HT-29 (cell line): Measurements from ENCODE around the gene DGKI. TPM values are rescaled to one million over a fixed set of nuclear protein-coding genes. Genes with fewer than 3 reads are reported as not detected.

ENCODE experiments used
- DNase-seq: peaks from one replicate; pipeline ENCODE4 v3.0.0-alpha.2; 2015; ENCODE audit warnings: low spot score
- total RNA-seq: library from RNA; depleted of rRNA; stranded (reverse); fragments of >200 nt; shearing (Covaris generic); gene quantifications from 2 replicates; pipeline ENCODE4 v1.2.3, GENCODE V29; 2014; rRNA removed

DGKI gene
- total RNA-seq, result not detected in 2 replicates

DNA sequence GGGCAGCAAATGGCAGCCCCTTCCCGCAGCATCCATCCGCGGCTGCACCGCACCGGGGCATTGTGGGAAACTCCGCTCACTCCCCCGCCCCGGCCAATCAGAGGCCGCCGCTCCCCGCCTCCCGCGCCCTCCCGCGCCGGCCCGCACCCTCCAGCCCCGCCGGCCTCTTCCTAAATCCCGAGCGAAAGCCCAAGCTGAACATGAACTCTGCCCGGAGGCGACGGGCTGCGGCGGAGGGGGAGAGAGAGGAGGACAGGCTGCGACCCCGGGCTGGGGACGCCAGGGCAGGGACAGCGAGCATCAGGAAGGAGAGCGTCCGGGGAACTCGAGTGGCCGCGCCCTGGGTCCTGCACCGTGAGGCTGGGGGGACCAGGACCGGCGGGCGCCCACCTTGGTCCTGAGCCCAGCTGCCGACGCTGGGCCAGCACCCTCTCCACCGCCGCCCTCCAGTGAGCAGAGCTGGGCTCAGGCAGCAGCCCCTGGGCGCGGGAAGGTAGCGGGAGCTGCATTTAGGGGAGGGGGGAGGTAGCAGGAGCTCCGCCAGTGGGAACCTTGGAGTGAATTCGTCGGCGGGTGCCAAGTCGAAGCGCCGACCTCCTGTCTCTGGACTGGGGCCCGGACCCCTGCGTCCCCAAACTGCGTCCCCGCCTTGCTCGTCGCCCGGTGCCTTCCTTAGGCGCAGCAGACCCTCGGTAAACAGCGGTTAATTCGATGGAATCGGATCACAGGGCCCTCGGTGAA, at the start of gene DGKI:
Gene DGKI, minus strand, starts transcription at position 148 of the 741 bp plus-strand sequence.
- no peak for DNase-seq

DNA sequence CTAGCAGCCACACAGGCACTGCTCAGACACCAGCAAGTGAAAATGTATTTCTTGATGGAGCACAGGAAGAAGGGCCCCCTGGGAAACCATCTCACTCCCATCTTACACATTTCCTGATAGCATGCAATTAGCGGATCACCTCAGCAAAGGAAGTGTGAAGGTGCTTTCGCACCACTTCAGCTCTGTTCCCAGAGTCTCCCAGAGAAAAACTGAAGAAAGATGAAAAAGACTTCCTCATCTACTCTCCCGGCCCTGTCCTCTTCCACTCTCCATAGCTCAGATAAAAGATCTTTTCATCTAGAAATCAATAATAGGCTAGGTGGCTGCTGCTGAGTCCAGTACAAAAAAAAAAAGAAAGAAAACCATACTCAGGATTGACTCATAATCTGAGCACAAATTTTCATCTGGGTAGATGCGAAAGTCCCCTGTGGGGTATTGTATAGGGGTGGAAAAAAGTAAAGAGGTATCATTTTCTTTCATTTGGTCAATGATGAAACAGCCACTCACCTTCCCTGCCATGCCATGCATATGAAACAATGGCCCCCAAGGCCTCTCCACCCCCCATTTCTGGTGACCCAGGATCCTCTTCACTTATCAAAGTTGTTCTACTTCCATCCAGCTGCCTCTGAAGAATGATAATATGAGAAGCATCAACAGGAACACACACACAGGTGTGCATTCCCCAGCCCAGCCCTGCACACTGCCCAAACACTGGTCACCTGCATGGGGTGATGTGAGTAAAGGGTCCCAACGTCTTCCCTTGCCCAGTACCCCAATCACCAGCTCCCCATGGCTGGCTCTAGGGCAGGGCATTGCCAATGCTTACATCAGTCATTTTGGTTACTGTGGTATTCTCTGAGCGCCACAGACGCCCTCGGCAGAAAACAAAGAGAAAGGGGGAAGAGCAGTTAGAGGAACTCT, 48.8 kb upstream of the DGKI start:
- no peak for DNase-seq

DNA sequence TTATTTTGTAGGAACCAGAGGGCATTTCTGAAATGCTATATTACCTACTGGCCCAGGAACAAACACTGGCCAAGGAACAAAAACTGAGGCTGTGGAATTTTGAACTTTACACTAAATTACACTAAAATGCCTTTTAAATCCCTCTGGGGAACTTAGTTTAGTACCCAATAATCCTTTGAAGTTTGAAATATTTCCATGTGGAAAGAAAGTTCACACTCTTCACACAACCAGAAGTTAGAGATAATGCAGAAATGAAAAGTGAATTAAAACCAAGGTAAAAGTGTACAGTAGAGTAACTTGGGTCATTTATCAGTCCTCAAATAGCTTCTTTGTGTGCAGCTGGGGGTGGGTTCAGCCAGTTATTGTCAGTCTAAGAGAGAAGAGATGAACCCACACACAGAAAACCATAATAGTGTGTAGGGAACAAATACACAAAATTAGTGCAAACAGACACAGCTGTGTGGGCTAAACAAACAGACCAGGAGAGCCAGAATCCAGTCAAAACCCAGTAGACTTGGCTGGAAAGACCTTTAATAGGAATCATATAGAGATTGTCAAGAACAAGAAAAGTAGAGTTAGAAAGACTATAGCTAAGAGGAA, 46.5 kb upstream of the DGKI start:
- no peak for DNase-seq

DNA sequence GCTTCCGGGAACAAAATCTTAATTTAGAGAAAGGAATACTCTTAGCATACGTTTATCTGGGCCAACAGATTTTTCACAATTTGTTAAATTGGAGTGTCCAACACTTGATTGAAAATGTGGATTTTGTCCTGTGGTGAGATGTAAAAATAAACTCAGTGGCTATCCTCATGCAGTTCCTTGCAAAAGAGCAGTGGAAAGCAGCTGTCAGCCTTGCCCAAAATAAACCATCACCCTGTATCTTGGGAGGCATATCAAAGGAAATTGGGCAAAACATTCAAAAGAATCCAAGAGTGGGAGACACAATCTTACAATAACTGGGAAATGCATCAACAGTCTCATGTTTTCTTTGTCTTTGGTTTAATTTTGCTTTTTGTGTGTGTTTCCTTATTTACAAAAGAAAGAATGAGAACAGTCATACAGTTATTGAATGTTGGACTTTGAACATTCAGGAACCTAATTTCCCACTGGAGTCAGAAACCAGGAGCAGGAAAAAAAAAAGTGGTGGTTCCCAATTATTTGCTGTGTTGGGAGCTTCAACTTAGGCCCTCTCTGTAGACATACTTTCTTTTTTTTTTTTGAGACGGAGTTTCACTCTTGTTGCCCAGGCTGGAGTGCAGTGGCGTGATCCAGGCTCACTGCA, 44.4 kb upstream of the DGKI start:
- no peak for DNase-seq

- DNase-seq, result no peak
Measured at GRCh38 chr7:137890449-137890921, 43.7 kb upstream of the DGKI start.

GRCh38 chr7:137888241-137888640, 41.5 kb upstream of the DGKI start:
- DNase-seq, result no peak

- DNase-seq, result no peak
Measured at GRCh38 chr7:137886746-137887145, 40.0 kb upstream of the DGKI start.

GRCh38 chr7:137886281-137886680, 39.5 kb upstream of the DGKI start:
- DNase-seq, result no peak

DNA sequence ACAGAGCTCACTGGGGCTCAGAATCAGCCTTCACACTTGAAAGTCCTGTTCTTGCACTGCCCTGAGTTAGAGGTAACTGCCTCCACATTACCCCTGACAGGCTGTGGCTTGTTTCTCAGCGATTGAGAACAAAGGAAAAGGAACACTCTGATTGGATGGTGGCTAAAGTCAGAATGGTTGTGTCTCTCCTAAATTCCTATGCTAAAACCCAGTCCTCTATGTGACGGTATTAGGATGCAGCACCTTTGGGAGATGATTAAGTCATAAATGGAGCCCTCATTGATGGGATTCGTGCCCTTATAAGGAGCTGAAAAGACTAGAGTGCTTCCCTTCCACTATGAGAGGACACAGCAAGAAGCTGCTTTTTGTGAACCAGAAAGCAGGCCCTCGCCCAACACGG, 38.9 kb upstream of the DGKI start:
- no peak for DNase-seq

DNA sequence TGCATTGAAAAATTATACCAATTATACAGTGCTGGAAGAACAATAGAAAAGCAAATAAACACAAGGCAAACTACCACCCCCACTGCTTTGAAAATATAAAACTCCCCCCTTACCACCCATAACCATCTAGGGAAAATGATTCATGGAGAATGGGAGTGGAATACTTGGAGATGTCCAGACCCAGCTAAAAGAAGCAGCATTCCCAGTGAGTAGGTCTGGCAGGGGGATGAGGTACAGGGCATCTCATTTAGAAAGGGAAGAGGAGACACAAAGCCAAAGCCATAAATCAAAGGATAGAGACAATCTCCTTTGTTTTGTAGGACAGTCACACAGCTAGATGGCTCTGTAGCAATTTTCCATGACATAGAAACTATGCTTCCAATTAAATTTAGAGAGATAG, 36.0 kb upstream of the DGKI start:
- no peak for DNase-seq

DNA sequence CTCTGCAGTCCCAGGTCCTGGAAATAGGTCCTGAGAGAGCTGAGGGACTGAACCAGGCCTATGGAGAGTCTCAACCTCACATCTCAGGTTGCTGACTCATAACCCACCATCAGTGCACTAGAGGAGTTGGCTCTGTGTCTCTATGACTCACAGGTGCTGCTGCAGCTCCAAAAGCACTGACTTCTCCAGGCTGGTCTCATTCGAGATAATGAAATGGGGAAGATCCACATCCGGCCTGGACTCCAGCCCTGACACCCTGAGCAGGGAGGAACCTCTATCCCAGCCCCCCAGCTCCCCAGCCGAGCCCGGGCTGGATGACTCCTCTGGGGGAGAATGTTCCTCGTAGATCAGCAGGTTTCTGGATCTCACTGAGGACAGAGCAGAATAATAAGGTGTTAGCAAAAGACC, 35.5 kb upstream of the DGKI start:
- DNase-seq, result peak; percentile 9

- DNase-seq, result no peak
Measured at GRCh38 chr7:137881607-137882260, 35.0 kb upstream of the DGKI start.

- no peak for DNase-seq
Measured at GRCh38 chr7:137880432-137880831, 33.7 kb upstream of the DGKI start.

DNA sequence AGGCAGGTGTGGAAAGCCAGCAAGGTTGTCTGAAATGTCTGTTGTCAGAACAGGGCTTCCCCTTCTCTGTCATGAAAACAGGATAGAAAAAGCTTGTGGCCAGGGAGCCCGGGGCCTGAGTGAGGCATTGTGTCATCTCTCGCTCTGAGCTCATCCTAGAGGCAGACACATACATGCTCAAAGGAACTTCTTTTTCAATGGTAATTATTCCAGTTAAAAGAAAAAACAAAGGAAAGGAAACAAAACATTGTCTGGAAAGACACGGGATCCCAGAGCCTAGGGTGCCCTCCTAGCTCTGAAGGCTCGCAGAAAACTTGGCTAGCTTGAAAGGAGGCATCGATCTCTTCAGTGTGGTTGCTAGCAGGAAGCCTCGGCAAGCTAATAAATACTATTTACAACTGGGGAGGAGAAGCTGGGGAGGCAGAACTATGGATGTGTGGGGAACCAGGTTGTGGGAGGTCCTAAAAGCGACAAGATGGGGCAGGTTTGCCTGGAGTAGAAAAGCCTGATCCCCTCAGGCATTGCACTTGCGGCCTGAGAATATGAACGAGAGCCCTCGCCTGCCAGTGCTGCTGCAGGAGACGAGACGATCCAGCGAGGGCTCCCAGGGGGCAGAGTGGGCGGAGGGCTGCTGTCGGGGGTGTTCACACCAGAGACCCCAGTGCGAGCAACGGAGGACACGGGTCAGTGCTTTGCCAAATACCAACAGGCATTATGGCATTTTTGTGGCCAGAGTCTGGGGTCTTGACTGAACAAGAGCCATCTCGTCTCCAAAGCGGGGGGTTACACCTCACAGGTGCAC, 32.8 kb upstream of the DGKI start:
- no peak for DNase-seq

GRCh38 chr7:137878333-137878961, 31.7 kb upstream of the DGKI start:
- no peak for DNase-seq

DNA sequence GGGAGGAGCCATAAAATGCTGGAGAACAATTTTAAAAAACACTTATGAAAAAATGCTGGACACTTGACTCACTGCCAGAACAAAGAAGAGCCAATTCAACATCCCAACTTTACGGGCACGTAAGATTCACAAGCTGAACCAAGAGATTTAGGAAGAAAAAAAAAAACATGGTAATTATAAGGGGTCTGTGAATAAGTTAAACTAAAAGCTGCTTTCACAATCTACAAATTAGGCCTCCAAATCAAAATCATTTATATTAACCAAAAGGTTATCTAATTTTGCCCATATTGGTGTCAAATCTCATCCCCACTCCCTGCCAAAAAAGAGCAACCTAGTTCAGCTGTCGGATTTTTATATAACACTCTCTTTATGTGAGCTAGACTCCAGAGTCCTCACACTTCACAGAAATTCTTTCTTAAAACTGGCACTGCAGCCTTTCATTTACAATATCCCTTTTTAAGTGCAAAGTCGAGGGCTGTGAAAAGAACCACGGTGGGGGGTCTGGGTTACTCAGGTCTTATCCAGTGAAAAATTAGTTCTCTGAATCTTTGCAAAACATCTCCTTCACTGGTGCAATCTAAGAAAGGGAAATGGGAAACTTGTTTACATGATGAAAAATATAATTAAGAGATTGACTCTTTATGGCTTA, 30.4 kb upstream of the DGKI start:
- DNase-seq, result no peak

DNA sequence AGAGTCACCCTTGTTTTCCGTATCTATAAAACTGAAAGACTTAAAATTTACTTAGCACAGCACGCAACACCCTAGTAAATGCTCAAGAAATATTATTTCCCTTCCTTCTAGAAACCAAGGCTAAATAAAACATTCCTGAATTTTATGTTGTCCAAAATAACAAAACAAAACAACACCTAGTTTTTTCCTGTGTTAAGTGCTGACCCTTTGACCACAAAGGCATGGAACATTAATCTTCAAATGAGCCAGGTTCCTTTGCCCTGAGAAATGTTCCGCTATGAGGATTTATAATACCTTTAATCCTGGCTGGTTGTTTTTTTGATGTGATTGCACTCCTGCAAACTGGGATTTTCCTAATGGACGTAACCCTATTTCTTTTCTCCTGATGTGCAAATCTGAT, 29.0 kb upstream of the DGKI start:
- DNase-seq, result no peak

GRCh38 chr7:137873979-137874777, 27.4 kb upstream of the DGKI start:
- DNase-seq, result no peak
